ENCODE measurements around the gene PLD1.

- no peak for TF ChIP-seq POLR2A (IDR thresholded peaks at IDR 0.05; ENCODE audit: low read length)
- TF ChIP-seq GATA1 (IDR thresholded peaks at IDR 0.05; ENCODE audit: low read depth, low read length), result no peak
Measured at GRCh38 chr3:171789759-171790505, 20.4 kb downstream of the PLD1 start.
